Esophagus muscularis mucosa (tissue), 4 donors: ENCODE results near the gene RBM8A.
"Not testable (repeated sequence)": the region's sequence is repeated elsewhere in the genome, so short reads cannot be mapped to it uniquely, and the experiment has no call there.

Experiments
- EP300 ChIP-seq: sonication (generic); formaldehyde crosslinking; IDR thresholded peaks from one replicate; pipeline ENCODE4 v1.6.1; 2017; ENCODE audit warnings: antibody characterized with exemption
- POLR2A ChIP-seq: fragments of 450-650 bp; IDR thresholded peaks from one replicate; pipeline ENCODE4 v1.6.1; 2017; ENCODE audit warnings: antibody characterized with exemption, moderate library complexity, mild to moderate bottlenecking, low read depth
- TF ChIP-seq, protein P1 (sequence below), 3 experiments: fragments of 200-600 bp in 2 of 3; fragments of 450-650 bp in 1 of 3; sonication (generic) in 2 of 3; IDR thresholded peaks; one replicate each; pipeline ENCODE4 v1.5.1; 2017 to 2019; ENCODE audit warnings: antibody characterized with exemption in 3 of 3, mild to moderate bottlenecking in 2 of 3, moderate library complexity in 1 of 3

GRCh38 chr1:145932522-145933009 is 5.3 kb upstream of the RBM8A start:
- TF ChIP-seq POLR2A, EP300: not testable (repeated sequence)
- TF ChIP-seq, protein P1, sequence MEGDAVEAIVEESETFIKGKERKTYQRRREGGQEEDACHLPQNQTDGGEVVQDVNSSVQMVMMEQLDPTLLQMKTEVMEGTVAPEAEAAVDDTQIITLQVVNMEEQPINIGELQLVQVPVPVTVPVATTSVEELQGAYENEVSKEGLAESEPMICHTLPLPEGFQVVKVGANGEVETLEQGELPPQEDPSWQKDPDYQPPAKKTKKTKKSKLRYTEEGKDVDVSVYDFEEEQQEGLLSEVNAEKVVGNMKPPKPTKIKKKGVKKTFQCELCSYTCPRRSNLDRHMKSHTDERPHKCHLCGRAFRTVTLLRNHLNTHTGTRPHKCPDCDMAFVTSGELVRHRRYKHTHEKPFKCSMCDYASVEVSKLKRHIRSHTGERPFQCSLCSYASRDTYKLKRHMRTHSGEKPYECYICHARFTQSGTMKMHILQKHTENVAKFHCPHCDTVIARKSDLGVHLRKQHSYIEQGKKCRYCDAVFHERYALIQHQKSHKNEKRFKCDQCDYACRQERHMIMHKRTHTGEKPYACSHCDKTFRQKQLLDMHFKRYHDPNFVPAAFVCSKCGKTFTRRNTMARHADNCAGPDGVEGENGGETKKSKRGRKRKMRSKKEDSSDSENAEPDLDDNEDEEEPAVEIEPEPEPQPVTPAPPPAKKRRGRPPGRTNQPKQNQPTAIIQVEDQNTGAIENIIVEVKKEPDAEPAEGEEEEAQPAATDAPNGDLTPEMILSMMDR (IDR thresholded peaks at IDR 0.05), result not testable (repeated sequence)
